ENCODE measurements around the gene NTN1.

The NTN1 gene

GRCh38 chr17:9139695-9140094 lies 118.4 kb downstream of the NTN1 start:
- TF ChIP-seq, protein P1, sequence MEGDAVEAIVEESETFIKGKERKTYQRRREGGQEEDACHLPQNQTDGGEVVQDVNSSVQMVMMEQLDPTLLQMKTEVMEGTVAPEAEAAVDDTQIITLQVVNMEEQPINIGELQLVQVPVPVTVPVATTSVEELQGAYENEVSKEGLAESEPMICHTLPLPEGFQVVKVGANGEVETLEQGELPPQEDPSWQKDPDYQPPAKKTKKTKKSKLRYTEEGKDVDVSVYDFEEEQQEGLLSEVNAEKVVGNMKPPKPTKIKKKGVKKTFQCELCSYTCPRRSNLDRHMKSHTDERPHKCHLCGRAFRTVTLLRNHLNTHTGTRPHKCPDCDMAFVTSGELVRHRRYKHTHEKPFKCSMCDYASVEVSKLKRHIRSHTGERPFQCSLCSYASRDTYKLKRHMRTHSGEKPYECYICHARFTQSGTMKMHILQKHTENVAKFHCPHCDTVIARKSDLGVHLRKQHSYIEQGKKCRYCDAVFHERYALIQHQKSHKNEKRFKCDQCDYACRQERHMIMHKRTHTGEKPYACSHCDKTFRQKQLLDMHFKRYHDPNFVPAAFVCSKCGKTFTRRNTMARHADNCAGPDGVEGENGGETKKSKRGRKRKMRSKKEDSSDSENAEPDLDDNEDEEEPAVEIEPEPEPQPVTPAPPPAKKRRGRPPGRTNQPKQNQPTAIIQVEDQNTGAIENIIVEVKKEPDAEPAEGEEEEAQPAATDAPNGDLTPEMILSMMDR (IDR thresholded peaks at IDR 0.05; ENCODE audit: borderline replicate concordance, insufficient read depth, low read depth, low read length): no peak
- no peak overlapping the region for H3K4me3 ChIP-seq (ENCODE audit: low read depth, low read length)

DNA sequence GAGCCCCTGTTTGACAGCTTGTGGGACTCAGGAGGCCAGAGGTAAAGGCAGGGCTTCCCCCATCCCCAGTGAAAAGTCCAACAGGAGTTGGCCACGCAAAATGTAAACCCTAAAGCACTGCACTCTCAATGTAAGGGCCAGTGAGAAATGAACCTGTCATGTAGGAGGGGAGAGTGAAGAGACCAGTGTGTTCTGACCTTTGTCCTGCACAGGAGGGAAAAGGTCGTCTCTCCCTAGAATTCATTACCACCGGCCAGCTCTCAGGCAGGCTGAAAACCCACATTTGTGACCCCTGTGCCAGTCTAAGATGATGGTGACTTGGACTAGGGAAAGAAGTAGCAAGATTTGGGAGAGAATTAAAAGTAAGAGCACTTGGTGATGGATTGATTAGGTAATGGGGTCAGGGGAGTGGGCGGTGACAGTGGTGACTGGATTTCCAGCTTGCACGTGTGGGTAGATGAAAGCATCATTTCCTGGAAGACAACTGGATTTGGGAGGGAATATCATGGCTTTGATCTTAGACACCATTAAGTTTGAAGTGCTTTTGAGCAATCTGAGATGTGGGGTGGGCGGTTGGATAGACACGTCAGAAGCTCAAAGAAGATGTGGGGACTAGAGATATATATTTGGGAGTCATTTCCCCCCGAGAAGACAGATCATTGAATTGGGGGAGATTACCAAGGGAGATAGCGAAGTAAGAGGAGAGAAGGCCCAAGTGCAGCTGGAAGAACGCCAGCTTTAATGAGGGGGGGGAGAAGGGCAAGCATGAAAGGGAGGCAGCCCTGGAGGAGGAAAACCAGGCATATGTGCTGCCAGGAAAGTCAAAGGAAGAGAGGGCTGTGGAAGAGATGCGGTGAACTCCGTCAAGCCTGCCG lies 119.5 kb downstream of the NTN1 start:
- TF ChIP-seq, protein P1 (IDR thresholded peaks at IDR 0.05; ENCODE audit: borderline replicate concordance, insufficient read depth, low read depth, low read length): no peak
- no peak overlapping the region for H3K4me3 ChIP-seq (ENCODE audit: low read depth, low read length)

- TF ChIP-seq, protein P1 (IDR thresholded peaks at IDR 0.05; ENCODE audit: borderline replicate concordance, insufficient read depth, low read depth, low read length): no peak
- H3K4me3 ChIP-seq (ENCODE audit: low read depth, low read length): no peak overlapping the region
Observed at GRCh38 chr17:9141425-9141753, 120.1 kb downstream of the NTN1 start.

DNA sequence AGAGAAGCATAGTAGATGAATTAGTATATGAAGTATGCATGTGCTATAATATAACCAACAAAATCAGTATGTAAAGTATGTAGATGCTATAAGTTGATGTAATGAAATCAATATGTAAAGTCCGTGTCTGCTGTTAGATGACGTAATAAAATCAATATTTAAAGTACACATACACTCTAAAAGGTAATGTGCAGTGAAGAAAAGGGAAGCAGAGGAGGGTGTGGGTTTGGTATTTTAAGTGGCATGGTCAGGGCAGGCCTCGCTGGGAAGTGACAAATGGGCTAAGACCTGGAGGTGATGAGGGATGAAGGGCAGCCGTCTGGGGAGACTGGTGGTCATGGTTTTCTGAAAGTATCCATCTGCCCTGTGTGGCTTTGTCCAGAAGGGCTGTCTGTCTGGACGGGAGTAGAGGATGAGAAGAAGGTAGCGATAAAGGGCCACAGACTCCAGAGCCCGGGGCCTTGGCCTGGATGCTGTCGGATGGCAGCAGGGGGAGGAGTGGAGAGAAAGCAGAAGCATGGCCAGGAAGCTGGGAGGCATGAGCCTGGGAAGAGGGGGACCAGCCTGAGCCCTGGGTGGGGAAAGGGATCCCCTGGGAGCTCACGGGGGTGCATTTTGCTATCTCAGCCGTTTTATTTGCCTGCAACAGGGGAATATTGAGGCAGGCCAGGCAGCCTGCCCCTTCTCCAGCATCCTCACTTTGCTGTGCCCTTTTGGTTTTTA lies 121.6 kb downstream of the NTN1 start:
- TF ChIP-seq, protein P1 (IDR thresholded peaks at IDR 0.05; ENCODE audit: borderline replicate concordance, insufficient read depth, low read depth, low read length): no peak
- no peak overlapping the region for H3K4me3 ChIP-seq (ENCODE audit: low read depth, low read length)

GRCh38 chr17:9144502-9145249 lies 123.4 kb downstream of the NTN1 start:
- TF ChIP-seq, protein P1 (IDR thresholded peaks at IDR 0.05; ENCODE audit: borderline replicate concordance, insufficient read depth, low read depth, low read length): no peak
- H3K4me3 ChIP-seq (ENCODE audit: low read depth, low read length): no peak overlapping the region

DNA sequence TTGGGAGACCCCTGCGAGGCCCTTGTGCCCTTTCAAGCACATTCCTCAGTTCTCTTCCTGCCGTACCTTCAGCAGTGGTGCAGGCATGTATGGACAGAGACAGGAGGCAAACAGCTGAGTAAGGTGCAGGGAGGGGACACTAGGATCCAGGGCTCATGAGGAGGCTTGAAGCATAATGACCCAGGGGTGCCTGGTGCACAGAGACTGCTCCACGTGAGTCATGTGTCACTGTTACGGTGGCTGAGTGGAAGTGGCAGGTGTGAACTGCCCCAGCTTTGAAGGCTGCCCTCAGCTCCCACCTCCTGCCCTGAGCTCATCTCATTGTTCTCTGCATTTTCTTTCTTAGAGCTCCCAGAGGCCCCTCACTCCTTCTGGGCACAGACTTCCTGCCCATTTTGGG lies 124.8 kb downstream of the NTN1 start:
- TF ChIP-seq, protein P1 (IDR thresholded peaks at IDR 0.05; ENCODE audit: borderline replicate concordance, insufficient read depth, low read depth, low read length): no peak

More for the DNA sequence above, 124.8 kb downstream of the NTN1 start:
- no peak overlapping the region for H3K4me3 ChIP-seq (ENCODE audit: low read depth, low read length)

Data from GM12875 (cell line).